Esophagus muscularis mucosa (tissue), 4 donors: Measurements from ENCODE around the gene SMIM38. TPM values are rescaled to one million over a fixed set of nuclear protein-coding genes. Genes with fewer than 3 reads are reported as not detected.

ENCODE experiments used
- DNase-seq: peaks from one replicate; pipeline ENCODE4 v3.0.0-alpha.2; 2017; ENCODE audit errors: extremely low spot score
- H3K27ac ChIP-seq, 4 donors: fragments of 200-600 bp; sonication (generic); replicated peaks in 1 of 4; 1 replicate in 3 of 4; 2 replicates in 1 of 4; pipeline ENCODE4 v1.5.1; 2016 to 2019; ENCODE audit warnings: mild to moderate bottlenecking in 1 of 4
- H3K27me3 ChIP-seq, 4 donors: fragments of 200-600 bp; sonication (generic); one replicate each; pipeline versions ENCODE4 v1.5.1 to v1.6.0; 2016 to 2019
- H3K36me3 ChIP-seq, 4 donors: fragments of 200-600 bp; sonication (generic); one replicate each; pipeline ENCODE4 v1.5.1; 2016 to 2019
- H3K4me1 ChIP-seq, 4 donors: fragments of 200-600 bp; sonication (generic); one replicate each; pipeline ENCODE4 v1.5.1; 2016 to 2019
- H3K4me3 ChIP-seq, 4 donors: fragments of 200-600 bp; sonication (generic); 1 replicate in 2 of 4; 2 replicates in 2 of 4; pipeline ENCODE4 v1.5.1; 2016 to 2019; ENCODE audit warnings: mild to moderate bottlenecking in 4 of 4, moderate library complexity in 1 of 4
- H3K9me3 ChIP-seq, 4 donors: fragments of 200-600 bp; sonication (generic); 1 replicate in 3 of 4; 2 replicates in 1 of 4; pipeline ENCODE4 v1.5.1; 2016 to 2019
- CTCF ChIP-seq, 3 experiments: fragments of 200-600 bp in 2 of 3; fragments of 450-650 bp in 1 of 3; sonication (generic) in 2 of 3; IDR thresholded peaks; one replicate each; pipeline ENCODE4 v1.5.1; 2017 to 2019; ENCODE audit warnings: antibody characterized with exemption in 3 of 3, mild to moderate bottlenecking in 2 of 3, moderate library complexity in 1 of 3
- EP300 ChIP-seq: sonication (generic); formaldehyde crosslinking; IDR thresholded peaks from one replicate; pipeline ENCODE4 v1.6.1; 2017; ENCODE audit warnings: antibody characterized with exemption
- POLR2A ChIP-seq: fragments of 450-650 bp; IDR thresholded peaks from one replicate; pipeline ENCODE4 v1.6.1; 2017; ENCODE audit warnings: antibody characterized with exemption, moderate library complexity, mild to moderate bottlenecking, low read depth
- POLR2AphosphoS5 ChIP-seq, 2 donors: sonication (generic); formaldehyde crosslinking; IDR thresholded peaks; one replicate each; pipeline ENCODE4 v1.6.1; 2017; ENCODE audit warnings: antibody characterized with exemption in 2 of 2
- WGBS: methylation state at CpG from one replicate; pipeline ENCODE4 v1.1.5; 2018; 5-methylcytosine and 5-hydroxymethylcytosine counted together
- intact Hi-C: fragments of 100-400 bp; cut with DNase I; formaldehyde crosslinking; loops from one replicate; pipeline ENCODE4 v1.15.1; 2023
- total RNA-seq, 4 donors: library from RNA; depleted of rRNA; stranded (reverse); fragments of >200 nt; gene quantifications; one replicate each; pipeline versions ENCODE4 v1.1.0 to v1.2.1, GENCODE V29; 2016

Gene SMIM38
- total RNA-seq, 4 donors from 2014 or later = 0.50 to 4.2 (median 2.6) TPM

GRCh38 chr11:69156235-69156639, 502 bp downstream of the SMIM38 start:
- intact Hi-C loops = no loop called here
- TF ChIP-seq POLR2AphosphoS5 (IDR thresholded peaks at IDR 0.05) (no peak), EP300 (no peak), POLR2A (no peak), CTCF (IDR thresholded peaks at IDR 0.05) (no peak)
- Histone ChIP-seq H3K9me3 (no peaks in the 10 kb centered on the region), H3K4me3 (no peak overlapping the region), H3K36me3 (peaks cover 0 to 9% (median 3%) of the 10 kb centered on the region in 4 donors), H3K27ac (peak overlapping the region in 3 of 4 donors; percentile 43 to 70 (median 54)), H3K27me3 (no peaks in the 10 kb centered on the region), H3K4me1 (peaks cover 32 to 44% (median 35%) of the 10 kb centered on the region in 4 donors)
- no peak for DNase-seq
- 85% methylated on average over 8 of the region's 13 CpGs for WGBS

- peaks cover 33 to 44% (median 38%) of the 10 kb centered on the region in 4 donors for H3K4me1 ChIP-seq
- peaks cover 0 to 9% (median 3%) of the 10 kb centered on the region in 4 donors for H3K36me3 ChIP-seq
- H3K4me3 ChIP-seq = peak overlapping the region; percentile 7 to 30 (median 23)
- H3K9me3 ChIP-seq = no peaks in the 10 kb centered on the region
- TF ChIP-seq EP300 (no peak), POLR2AphosphoS5 (IDR thresholded peaks at IDR 0.05) (no peak), POLR2A (no peak), CTCF (IDR thresholded peaks at IDR 0.05) (no peak)
- 83% methylated on average over 10 of the region's 15 CpGs for WGBS
- no peaks in the 10 kb centered on the region for H3K27me3 ChIP-seq
- intact Hi-C loops = no loop called here
- H3K27ac ChIP-seq = peak overlapping the region; percentile 43 to 70 (median 60)
- no peak for DNase-seq
Observed at GRCh38 chr11:69156673-69157155, 979 bp downstream of the SMIM38 start.

- no peak for DNase-seq
- Histone ChIP-seq H3K4me1 (peaks cover 33 to 44% (median 38%) of the 10 kb centered on the region in 4 donors), H3K9me3 (no peaks in the 10 kb centered on the region), H3K36me3 (peaks cover 0 to 9% (median 3%) of the 10 kb centered on the region in 4 donors), H3K27me3 (no peaks in the 10 kb centered on the region), H3K4me3 (peak overlapping the region; percentile 7 to 30 (median 23)), H3K27ac (peak overlapping the region; percentile 43 to 70 (median 60))
- TF ChIP-seq POLR2AphosphoS5 (IDR thresholded peaks at IDR 0.05) = peak in 1 of 2 donors; percentile 45
- no peak for TF ChIP-seq POLR2A
- TF ChIP-seq EP300 = no peak
- TF ChIP-seq CTCF (IDR thresholded peaks at IDR 0.05) = no peak
- 8% methylated on average over 18 of the region's 44 CpGs for WGBS
- intact Hi-C loops = no loop called here
Observed at GRCh38 chr11:69157156-69157821, 1.6 kb downstream of the SMIM38 start.

- TF ChIP-seq EP300 = no peak
- peak overlapping the region; percentile 12 to 70 (median 48) for H3K27ac ChIP-seq
- no peak for DNase-seq
- WGBS = 95% methylated on average over 9 of the region's 15 CpGs
- peak overlapping the region in 2 of 4 donors; percentile 29 to 30 for H3K4me3 ChIP-seq
- peaks cover 33 to 44% (median 38%) of the 10 kb centered on the region in 4 donors for H3K4me1 ChIP-seq
- H3K36me3 ChIP-seq = peaks cover 0 to 9% (median 3%) of the 10 kb centered on the region in 4 donors
- intact Hi-C loops = no loop called here
- H3K9me3 ChIP-seq = no peaks in the 10 kb centered on the region
- no peaks in the 10 kb centered on the region for H3K27me3 ChIP-seq
Observed at GRCh38 chr11:69157822-69158231, 2.1 kb downstream of the SMIM38 start.

GRCh38 chr11:69158301-69159149, 2.8 kb downstream of the SMIM38 start:
- peaks cover 0 to 9% (median 3%) of the 10 kb centered on the region in 4 donors for H3K36me3 ChIP-seq
- no peak overlapping the region for H3K4me3 ChIP-seq
- peak overlapping the region in 1 of 4 donors; percentile 70 for H3K27ac ChIP-seq
- no peaks in the 10 kb centered on the region for H3K27me3 ChIP-seq
- TF ChIP-seq POLR2AphosphoS5 (IDR thresholded peaks at IDR 0.05) (no peak), POLR2A (no peak), EP300 (no peak), CTCF (IDR thresholded peaks at IDR 0.05) (no peak)
- peaks cover 0 to 5% (median 0%) of the 10 kb centered on the region in 4 donors for H3K9me3 ChIP-seq
- DNase-seq = no peak
- WGBS = 96% methylated on average over 6 of the region's 21 CpGs
- intact Hi-C loops = no loop called here
- peaks cover 33 to 44% (median 38%) of the 10 kb centered on the region in 4 donors for H3K4me1 ChIP-seq
